CD4-positive, alpha-beta T cell treated with Interleukin-21 for 1 hour (primary cell): ENCODE measurements around the gene ATP5MC2.
"Not testable (repeated sequence)": the region's sequence is repeated elsewhere in the genome, so short reads cannot be mapped to it uniquely, and the experiment has no call there.

ENCODE experiments used
- DNase-seq: peaks from one replicate; pipeline ENCODE4 v3.0.0-alpha.2; 2020

ATP5MC2 gene

GRCh38 chr12:53688134-53688533 lies 12.3 kb upstream of the ATP5MC2 start:
- no peak for DNase-seq

GRCh38 chr12:53686436-53686835 lies 10.6 kb upstream of the ATP5MC2 start:
- DNase-seq = no peak

- DNase-seq = no peak
Measured at GRCh38 chr12:53684654-53685220, 8.9 kb upstream of the ATP5MC2 start.

GRCh38 chr12:53683983-53684382 lies 8.1 kb upstream of the ATP5MC2 start:
- no peak for DNase-seq

GRCh38 chr12:53683494-53683893 lies 7.6 kb upstream of the ATP5MC2 start:
- no peak for DNase-seq

GRCh38 chr12:53680061-53680460 lies 4.2 kb upstream of the ATP5MC2 start:
- not testable (repeated sequence) for DNase-seq

- no peak for DNase-seq
Measured at GRCh38 chr12:53677800-53678148, 1.9 kb upstream of the ATP5MC2 start.

GRCh38 chr12:53677016-53677799 lies 1.3 kb upstream of the ATP5MC2 start:
- DNase-seq = no peak

GRCh38 chr12:53676656-53677015 lies 753 bp upstream of the ATP5MC2 start:
- no peak for DNase-seq

- no peak for DNase-seq
Measured at GRCh38 chr12:53674977-53675700, 744 bp downstream of the ATP5MC2 start.

- DNase-seq = no peak
Measured at GRCh38 chr12:53670971-53671370, 4.9 kb downstream of the ATP5MC2 start.

GRCh38 chr12:53670308-53670707 lies 5.6 kb downstream of the ATP5MC2 start:
- DNase-seq = no peak

GRCh38 chr12:53667080-53667479 lies 8.8 kb downstream of the ATP5MC2 start:
- DNase-seq = no peak

- DNase-seq = no peak
Measured at GRCh38 chr12:53664936-53665335, 10.9 kb downstream of the ATP5MC2 start.

GRCh38 chr12:53664191-53664590 lies 11.7 kb downstream of the ATP5MC2 start:
- no peak for DNase-seq

- no peak for DNase-seq
Measured at GRCh38 chr12:53660041-53660440, 15.8 kb downstream of the ATP5MC2 start.

- no peak for DNase-seq
Measured at GRCh38 chr12:53659571-53659981, 16.3 kb downstream of the ATP5MC2 start.

- no peak for DNase-seq
Measured at GRCh38 chr12:53659011-53659551, 16.8 kb downstream of the ATP5MC2 start.

GRCh38 chr12:53657041-53657440 lies 18.8 kb downstream of the ATP5MC2 start:
- DNase-seq = no peak

GRCh38 chr12:53653595-53653994 lies 22.3 kb downstream of the ATP5MC2 start:
- DNase-seq = no peak

- DNase-seq = no peak
Measured at GRCh38 chr12:53652366-53652765, 23.5 kb downstream of the ATP5MC2 start.

- no peak for DNase-seq
Measured at GRCh38 chr12:53651737-53652136, 24.1 kb downstream of the ATP5MC2 start.

- DNase-seq = not testable (repeated sequence)
Measured at GRCh38 chr12:53646300-53646699, 29.6 kb downstream of the ATP5MC2 start.

- DNase-seq = no peak
Measured at GRCh38 chr12:53645165-53645564, 30.7 kb downstream of the ATP5MC2 start.
